Articular chondrocyte of knee joint (primary cell): ENCODE results near the gene C16orf78. TPM values are rescaled to one million over a fixed set of nuclear protein-coding genes. Genes with fewer than 3 reads are reported as not detected.

Source experiments
- total RNA-seq: library from RNA; depleted of rRNA; stranded (reverse); fragments of >200 nt; gene quantifications from 2 replicates; pipeline ENCODE4 v1.2.3, GENCODE V29; 2012

C16orf78 gene
- not detected in 2 replicates for total RNA-seq

GRCh38 chr16:49373504-49373903, at the start of gene C16orf78:
C16orf78 (plus strand) TSS chr16:49373804; CDS start chr16:49373940, 136 bp downstream.

Other genes with a start within 250 kb of the C16orf78 start
- 0.11 TPM in 1 of 2 replicates, not detected in the other for gene CBLN1, start 92.0 kb upstream of the C16orf78 start, total RNA-seq